ENCODE data around the gene EXOC3L1.

The EXOC3L1 gene

DNA sequence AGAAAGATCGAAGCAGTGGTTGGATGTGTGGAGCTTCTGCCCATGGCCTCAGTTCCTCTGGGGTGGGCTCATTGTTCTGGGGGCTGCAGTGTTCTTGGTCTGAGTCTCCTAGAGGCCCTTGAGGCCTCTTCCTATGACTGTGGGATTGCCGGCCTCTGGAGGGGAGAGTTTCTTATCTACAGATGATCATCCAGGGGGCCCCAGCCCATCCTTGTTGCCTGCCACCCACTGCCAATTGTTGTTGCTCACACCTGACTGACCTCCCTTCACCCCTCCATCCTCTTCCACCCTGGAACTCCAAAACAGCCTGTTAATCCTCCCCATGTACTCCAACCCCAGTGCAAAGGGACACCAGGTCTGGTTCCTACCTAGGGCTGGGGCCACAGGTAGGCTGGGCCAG lies 45.0 kb downstream of the EXOC3L1 start:
- DNase-seq, result no peak

DNA sequence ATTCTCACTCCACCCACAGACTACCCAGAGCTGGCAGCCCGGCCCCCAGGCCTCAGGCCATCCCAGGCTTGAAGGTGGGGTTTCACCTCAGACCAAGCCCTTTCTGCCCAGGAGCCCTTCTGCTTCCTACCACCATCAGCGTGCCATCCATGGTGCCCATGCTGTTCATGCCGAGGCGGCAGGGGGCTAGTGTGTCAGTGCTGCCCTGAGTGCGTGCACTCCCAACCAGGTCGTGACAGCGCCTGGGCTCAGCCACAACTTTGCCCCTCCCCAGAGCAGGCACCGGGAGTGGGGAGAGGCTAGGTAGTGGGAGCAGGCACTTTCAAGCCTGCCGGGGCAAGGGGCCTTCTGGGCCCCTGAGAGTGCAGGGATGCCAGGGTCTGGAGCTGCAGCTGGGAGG lies 47.6 kb downstream of the EXOC3L1 start:
- no peak for DNase-seq

DNA sequence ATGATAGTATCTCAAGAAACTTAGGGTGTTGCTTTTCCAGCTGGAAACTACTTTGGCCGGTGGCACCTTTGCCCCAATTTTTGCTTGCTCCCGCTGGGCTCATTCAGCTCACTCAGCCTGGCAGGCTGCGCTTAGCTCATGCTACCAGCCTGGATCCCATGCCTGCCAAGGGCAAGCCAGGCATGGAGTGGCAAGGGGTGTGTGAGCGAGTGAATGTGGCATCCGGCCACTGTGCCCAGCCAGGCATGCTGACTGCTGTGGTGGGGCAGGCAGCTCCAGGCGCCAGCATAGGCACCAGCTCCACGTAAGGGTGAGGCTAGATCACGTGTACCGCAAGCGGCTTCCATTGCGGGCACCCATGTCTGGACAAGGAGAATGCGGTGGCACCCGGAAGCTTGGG lies 48.5 kb downstream of the EXOC3L1 start:
- no peak for DNase-seq

DNA sequence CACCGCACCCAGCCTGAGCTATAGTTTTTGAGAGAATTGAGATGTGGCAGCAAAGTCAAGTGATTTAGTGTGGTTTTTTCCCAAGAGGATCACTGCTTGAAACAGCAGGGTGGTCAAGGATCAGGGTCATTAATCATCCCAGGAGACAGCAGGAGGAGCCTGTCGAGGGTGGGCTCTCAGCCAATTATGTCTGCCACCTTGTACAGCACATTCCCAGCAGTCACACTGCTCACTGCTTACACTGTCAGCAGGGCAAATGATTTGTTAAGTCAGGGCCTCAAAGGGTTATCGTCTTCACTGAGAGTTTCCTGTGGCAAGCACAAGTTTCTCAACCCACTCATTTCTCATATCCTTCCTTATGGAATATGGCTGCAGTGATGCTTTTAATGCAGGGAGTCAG lies 52.3 kb downstream of the EXOC3L1 start:
- no peak for DNase-seq

Measured in effector CD4-positive, alpha-beta T cell (primary cell).